HG03175 (cell line): ENCODE measurements around the gene SLC25A10.
"Not testable (repeated sequence)": the region's sequence is repeated elsewhere in the genome, so short reads cannot be mapped to it uniquely, and the experiment has no call there.

Experiments
- ATAC-seq: cut with Tn5 transposase; IDR thresholded peaks from one replicate; pipeline ENCODE4 v1.9.1; 2021; ENCODE audit warnings: mild to moderate bottlenecking, moderate library complexity; ENCODE audit not compliant: unreplicated experiment

Gene SLC25A10

GRCh38 chr17:81711814-81712467 is at the start of gene SLC25A10:
Gene SLC25A10 (plus strand): TSS chr17:81712284. CDS start chr17:81712427, 143 bp downstream.
- peak; percentile 69 for ATAC-seq

DNA sequence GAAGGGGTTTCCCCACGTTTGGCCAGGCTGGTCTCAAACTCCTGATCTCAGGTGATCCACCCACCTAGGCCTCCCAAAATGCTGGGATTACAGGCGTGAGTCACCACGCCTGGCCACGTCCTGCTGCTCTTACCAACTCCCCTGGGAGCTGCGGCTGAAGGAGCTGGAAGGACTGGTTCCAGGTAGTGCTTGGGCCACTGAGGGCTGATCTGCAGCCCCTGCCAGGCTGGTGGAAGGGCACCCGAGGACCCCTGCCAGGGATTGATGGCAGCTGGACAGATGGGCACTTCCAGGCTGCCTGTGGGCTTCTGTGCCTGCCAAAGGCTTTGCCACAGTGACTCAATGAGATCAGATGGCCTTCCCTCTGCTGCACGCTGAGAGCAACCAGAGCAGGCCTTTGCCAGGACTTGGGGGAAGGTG is 48.0 kb upstream of the SLC25A10 start:
- no peak for ATAC-seq

DNA sequence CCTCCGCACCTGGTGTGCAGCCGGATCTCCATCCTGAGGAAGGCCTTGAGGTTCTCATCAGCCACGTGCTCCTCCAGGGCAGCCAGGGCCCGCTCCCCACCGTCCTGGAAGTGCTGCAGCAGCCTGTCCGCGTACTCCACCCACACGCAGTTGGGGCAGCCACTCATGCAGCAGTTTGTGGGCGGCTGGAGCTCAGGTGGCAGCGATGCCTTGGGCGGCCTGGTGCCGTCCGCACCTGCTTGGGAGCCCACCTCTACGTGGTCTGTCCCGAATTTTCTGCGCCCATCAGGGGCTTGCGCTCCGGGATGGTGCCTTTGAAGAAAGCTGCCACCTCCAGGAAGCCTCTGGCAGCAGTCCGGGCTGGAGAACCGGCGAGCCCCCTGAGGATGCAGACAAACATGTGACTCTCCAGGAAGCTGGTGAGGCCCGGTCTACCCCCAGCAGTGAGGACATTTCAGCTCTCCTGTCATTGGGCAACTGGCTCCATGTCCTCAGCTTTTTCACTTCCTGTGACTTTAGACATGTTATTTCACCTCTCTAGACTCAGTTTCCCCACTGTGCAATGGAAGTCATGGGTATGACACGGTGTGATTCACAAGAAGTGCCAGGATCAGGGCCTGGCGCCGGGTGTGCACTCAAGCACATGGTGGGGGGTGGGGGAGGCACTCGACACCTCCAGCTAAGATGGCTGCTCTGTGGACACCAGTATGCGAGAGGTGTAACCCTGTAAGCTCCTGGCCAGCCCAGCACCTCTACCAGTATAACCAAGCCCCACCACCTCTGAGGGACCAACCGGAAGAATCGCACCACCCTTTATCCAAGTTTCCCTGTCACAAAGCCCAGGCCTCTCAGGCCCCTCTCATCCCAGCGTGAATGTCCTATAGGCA is 46.6 kb upstream of the SLC25A10 start:
- ATAC-seq: peak; percentile 6

- ATAC-seq: no peak
Observed at GRCh38 chr17:81666092-81666341, 46.1 kb upstream of the SLC25A10 start.

GRCh38 chr17:81666342-81667191 is 45.5 kb upstream of the SLC25A10 start, which contains the start of the genes CCDC137 and OXLD1:
Gene CCDC137 (plus strand): TSS chr17:81666737. CDS start chr17:81666767, 30 bp downstream.
Gene OXLD1 (minus strand): TSS chr17:81666605. CDS start chr17:81666577, 28 bp downstream.
- peak; percentile 95 for ATAC-seq

- no peak for ATAC-seq
Observed at GRCh38 chr17:81667754-81668153, 44.3 kb upstream of the SLC25A10 start.

DNA sequence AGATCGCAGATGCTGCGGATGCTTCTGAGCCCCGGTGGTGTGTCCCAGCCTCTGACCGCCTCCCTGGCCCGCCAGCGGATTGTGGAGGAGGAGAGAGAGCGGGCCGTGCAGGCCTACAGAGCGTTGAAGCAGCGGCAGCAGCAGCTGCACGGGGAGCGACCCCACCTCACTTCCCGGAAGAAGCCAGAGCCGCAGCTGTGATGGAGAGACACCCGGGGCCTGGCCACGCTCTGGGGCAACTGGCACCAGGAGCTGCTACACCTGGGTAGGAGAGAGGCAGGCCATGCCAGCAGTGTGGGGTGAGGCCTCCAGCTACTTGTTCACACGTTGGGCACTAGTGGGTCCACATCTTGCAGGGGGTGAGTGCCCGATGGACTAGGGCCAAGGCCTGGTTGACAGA is 39.6 kb upstream of the SLC25A10 start:
- ATAC-seq: no peak

- ATAC-seq: no peak
Observed at GRCh38 chr17:81672954-81673353, 39.1 kb upstream of the SLC25A10 start.

DNA sequence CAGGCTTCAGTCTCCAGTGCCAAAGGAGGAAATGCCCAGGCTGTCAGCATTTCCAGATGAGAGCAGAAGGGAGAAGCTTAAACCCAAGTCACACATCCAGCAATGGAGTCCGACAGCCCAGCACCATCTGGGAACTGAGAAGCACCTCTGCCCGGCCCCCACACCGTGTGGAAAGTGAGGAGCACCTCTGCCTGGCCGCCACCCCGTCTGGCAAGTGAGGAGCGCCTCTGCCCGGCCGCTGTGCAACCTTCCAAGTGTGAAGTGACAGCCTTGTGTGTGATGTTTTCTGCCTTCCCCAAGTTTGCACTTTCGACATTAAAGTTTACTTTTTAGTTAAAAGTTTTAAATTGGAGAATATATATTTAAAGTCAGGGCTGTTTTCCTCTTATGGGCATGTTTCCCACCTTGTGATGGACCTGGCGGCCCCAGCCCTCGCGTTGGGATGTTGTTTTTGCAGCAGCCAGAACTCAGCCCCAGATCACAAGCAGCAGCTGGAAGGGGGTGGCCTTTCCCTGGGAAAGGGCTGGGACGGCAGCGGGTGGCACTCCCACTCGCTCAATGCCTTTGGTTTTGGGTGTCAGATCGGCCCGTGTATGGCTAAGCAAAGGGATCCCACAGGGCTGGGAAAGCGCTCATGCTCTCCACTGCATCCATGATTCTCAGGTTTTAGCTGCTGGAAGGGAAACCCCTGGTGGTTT is 38.4 kb upstream of the SLC25A10 start:
- no peak for ATAC-seq

DNA sequence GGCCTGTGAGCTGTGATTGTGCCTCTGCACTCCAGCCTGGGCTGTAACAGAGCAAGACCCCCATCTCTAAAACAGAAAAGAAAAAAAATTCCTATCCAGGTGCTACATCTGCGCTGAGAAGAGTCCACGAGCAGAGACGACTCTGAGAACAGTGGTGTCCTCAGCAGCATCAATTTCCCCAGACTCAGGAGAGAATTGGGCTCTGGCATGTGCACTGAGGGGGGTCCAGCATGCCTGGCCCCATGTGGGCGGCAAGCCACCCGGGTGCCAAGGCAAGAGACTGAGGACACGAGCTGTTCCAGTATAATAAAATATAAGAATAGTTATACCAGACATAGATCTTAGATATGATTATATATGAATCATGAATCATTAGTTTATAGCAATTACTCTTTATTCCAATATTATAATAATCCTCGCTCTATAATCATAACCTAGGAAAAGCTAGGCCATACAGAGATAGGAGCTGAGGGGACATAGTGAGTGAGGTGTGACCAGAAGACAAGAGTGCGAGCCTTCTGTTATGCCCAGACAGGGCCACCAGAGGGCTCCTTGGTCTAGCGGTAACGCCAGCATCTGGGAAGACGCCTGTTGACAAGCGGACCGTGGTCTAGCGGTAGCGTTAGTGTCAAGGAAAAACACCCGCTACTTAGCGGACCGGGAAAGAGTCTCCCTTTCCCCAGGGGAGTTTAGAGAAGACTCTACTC is 36.4 kb upstream of the SLC25A10 start:
- ATAC-seq: not testable (repeated sequence)

GRCh38 chr17:81676906-81677305 is 35.2 kb upstream of the SLC25A10 start:
- no peak for ATAC-seq

DNA sequence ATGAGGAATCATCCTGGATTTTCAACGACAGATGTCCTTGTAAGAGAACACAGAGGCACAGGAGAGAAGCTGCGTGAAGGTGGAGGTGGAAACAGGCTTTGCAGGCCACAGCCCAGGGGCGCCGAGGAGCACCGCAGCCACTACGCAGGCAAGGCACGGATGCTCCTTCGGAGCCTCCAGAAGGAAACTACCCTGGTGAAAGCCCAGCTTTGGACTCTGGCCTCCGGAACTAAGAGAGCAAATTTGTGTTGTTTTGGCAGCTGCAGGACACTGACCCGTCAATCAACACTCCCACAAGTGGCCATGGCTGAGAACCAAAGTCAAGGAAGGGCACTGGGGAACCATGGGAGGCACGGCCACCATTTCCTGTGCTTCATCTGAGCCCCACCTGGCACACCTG is 31.9 kb upstream of the SLC25A10 start:
- no peak for ATAC-seq

DNA sequence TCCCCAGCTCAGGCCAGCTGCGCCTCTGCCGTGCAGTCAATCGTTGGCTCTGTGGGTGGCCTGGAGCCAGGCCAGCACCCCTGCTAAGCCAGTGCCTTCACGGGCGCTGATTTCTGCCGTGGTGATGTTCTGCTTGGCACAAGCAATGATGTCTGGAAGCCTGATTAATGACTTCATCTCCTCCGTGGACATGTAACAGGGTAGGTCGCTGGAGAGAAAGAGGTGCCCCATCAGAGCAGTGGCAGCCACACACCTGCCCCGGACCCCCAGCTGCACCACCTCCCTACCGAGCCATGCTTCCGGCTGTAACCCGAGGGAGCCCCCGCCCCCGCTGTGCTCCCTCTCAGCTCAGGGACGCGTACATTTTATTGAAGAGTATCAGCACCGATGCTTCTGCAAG is 30.4 kb upstream of the SLC25A10 start:
- ATAC-seq: no peak

GRCh38 chr17:81682565-81683207 is 29.4 kb upstream of the SLC25A10 start:
- ATAC-seq: no peak

GRCh38 chr17:81683208-81683583 is 28.9 kb upstream of the SLC25A10 start:
- ATAC-seq: peak; percentile 4

DNA sequence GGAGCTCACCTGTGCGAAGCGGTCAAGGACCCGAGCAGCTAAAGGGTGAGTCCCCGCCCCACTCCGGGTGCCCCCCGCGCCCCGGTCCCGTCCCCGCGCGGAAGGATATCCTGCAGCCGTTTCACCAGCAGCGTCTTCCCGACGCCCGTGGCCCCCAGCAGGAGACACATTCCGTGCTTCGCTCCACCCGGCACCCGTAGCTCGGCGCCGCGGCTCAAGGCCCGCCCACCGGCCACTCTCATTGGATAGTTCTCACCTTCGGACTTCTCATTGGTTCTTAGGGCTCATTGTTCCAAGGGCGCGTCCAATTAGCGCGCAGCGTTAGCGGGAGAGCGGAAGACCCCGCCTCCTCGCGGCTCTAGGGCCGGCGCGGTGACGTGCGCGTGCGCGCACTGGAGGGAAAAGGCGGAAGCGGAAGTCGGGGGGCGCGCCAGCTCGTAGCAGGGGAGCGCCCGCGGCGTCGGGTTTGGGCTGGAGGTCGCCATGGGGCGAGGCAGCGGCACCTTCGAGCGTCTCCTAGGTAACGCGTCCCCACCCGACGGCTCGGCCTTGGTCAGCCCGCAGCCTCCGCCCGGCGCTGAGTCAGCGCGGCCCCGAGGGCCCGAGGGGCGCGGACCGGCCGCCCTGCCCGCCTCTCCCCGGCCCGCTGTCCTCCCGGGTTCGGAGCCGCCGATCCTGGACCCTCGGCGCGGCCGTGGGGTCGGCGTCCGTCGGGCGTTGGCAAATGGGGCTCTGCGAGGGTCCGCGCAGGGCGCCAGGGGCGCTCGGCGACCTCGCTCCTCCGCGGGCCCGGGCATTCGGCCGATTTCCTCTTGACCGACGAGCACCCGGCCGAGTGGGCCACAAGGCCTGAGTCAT is 28.3 kb upstream of the SLC25A10 start, which contains the start of the genes ARL16 and HGS:
Gene ARL16, minus strand, starts transcription at position 214 of the 858 bp plus-strand sequence. Its CDS starts 44 bp downstream, at position 170.
Gene HGS, plus strand, starts transcription at position 428 of the 858 bp plus-strand sequence. Its CDS starts 56 bp downstream, at position 484.
- ATAC-seq: peak; percentile 97

- ATAC-seq: no peak
Observed at GRCh38 chr17:81684442-81684911, 27.6 kb upstream of the SLC25A10 start.

DNA sequence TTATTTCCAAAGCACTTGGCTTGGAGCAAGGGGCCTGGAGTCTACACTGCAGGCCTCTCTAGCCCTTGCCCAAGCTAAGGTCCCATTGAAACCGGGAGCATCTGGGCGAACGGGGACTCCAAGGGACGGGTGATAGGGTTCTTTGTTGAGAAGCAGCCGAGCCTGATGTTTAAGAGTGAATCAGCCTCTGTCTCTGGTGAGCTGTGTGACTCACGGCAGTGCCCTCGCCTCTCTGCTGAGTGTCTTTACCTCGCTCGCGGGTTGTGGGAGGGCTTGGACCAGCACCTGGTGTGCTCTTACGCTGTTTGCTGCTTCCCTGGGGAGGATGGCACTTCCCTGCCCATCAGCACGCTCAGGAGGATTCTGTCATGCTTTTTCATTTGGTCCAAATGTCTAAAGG is 27.0 kb upstream of the SLC25A10 start:
- ATAC-seq: no peak
